Measurements from ENCODE around the gene SPTBN1.
A peak's percentile ranks its signal among the peaks of the same experiment; 100 is the strongest.

SPTBN1 gene

GRCh38 chr2:54534221-54534620, 78.1 kb downstream of the SPTBN1 start:
- no peak for DNase-seq

DNA sequence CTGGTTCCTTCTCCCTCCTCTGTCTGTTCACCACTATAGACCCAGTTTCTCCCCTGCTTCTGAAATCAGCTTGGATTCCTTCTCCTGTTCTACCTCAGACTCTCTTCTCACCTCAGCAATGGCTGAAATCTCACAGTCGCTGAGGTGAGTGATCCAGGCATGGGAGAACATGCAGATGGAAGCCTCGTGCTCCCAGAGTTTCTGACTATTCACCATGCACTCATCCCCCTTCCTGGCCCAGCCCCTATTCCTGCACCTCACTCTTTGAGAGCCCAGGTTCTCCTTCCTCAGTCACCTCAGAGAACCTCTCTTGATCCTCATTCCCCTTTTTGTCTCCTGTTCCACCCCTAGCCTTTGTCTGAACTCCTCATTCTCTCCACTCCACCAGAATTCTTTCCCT, 78.5 kb downstream of the SPTBN1 start:
- no peak for DNase-seq

DNA sequence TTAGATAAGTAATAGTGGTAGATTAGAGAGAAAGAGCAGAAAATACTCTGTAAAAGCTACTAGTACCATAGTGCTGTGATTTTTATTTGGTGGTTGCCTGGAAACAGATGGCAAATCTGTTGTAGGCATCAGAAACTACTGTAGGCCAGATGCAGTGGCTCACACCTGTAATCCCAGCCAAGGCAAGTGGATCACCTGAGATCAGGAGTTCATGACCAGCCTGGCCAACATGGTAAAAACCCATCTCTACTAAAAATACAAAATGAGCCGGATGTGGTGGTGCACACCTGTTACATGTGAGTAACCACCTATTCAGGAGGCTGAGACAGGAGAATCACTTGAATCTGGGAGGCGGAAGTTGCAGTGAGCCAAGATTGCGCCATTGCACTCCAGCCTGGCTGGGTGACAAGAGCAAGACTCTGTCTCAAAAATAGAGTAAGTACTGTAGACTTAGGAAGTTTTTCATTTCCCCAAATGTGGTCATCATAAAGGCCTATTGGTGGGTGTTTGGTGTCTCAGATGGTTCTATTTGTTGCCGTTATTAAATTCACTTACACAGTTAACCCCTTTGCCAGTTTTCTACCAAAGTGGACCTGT, 79.6 kb downstream of the SPTBN1 start:
- DNase-seq: no peak

DNA sequence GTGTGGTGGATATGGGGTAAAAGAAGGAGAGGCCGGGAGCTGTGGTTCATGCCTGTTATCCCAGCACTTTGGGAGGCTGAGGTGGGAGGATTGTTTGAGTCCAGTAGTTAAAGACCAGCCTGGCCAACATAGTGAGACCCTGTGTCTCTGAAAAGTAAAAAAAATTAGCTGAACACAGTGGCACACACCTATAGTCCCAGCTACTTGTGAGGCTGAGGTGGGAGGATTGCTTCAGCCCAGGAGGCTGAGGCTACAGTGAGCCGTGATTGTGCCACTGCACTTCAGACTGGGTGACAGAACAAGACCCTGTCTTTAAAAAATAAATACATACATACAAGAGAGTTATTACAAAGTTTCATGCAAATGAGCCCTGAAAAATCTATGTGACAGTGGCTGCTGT, 80.6 kb downstream of the SPTBN1 start:
- no peak for DNase-seq

- DNase-seq: no peak
These were observed 82.4 kb downstream of the SPTBN1 start for GRCh38 chr2:54538537-54538936.

GRCh38 chr2:54539683-54540082, 83.6 kb downstream of the SPTBN1 start:
- no peak for DNase-seq

- DNase-seq: no peak
These were observed 84.1 kb downstream of the SPTBN1 start for GRCh38 chr2:54540194-54540593.

DNA sequence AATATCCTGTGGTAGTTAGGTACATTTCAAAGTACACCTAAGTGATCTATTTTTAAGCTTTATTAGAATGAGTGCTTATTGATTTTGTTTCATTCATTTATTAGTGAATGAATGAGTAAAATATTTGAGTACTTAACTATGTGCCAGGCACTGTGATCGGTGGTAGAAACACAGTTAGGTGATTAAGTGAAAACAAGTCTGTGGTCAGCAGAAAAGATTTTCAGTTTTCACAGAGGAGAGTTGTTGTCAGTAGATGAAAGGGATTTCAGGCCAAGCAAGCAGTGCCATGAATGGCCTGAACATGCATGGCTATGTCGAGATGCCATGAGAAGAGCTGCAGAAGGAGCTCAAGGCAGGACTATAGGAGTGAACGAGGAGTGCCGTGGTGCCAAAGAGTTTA, 85.9 kb downstream of the SPTBN1 start:
- DNase-seq: no peak

DNA sequence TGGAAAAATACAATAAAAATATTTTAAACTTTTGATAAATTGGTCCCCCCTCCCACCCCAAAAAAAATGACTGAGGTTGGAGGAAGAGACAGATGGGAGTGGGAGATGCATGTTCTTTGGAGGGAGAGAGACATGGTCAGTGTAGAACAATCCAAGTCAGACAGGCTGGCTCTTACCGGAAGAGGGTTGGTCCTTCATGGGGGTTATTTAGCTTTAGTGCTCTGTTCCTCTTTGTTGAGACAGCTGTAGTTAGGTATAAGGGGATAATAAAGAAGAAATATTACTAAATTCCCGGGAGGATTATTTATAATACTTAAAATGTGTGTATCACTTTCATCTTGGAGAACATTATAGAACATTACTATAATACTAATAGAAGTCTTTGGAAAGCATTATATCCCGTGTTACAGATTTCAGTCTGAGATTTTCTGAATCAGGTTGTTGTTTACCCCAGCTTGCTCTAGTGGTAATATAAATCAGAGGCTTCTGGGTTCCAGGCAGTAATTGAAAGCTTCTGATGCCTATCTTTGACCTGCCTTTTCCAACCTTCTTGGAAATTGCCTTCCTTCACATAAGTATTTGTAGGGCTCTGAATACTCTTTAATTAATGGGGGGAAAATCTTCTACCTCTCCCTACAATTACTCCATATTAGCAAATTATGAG, 87.7 kb downstream of the SPTBN1 start:
- DNase-seq: no peak

GRCh38 chr2:54545702-54546450, 89.7 kb downstream of the SPTBN1 start:
- DNase-seq: no peak

DNA sequence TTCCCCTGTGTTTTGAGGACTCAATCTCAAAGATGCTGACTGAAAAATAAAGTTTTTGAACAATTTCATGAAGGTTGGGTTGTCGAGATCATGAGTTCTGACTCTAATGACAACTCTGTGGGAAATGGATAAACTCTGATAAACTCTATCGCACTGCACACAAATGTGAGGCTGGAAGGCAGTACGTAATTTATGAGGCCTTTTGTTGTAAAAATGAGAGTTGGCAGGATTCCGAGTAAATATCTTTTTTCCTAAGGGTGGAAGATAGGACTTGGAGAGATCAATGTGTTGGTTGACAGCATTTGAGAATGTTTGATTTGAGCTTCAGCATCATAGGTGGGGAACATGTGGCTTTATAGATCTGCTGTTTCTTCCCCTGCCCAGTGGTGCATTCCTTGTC, 90.4 kb downstream of the SPTBN1 start:
- no peak for DNase-seq

- DNase-seq: no peak
These were observed 91.0 kb downstream of the SPTBN1 start for GRCh38 chr2:54546923-54547720.

DNA sequence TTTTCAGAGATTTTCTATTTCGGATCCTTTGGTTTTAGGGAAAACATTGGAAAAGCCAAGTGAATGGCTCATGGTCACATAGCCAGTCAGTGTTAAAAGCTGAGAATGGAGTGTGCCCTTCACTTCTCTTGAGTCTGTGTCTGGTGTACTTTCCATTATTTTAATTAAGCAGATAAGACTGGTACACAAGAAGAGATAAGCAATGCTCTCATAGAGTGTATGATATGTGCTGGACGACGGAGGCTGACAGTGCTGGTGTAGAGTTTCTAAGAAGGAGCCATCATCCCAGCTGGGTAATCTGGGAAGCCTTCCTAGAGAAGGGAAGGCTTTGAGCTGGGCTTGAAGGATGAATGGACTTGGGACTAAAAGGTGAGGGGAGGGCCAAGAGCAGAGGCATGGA, 93.3 kb downstream of the SPTBN1 start:
- DNase-seq: no peak

DNA sequence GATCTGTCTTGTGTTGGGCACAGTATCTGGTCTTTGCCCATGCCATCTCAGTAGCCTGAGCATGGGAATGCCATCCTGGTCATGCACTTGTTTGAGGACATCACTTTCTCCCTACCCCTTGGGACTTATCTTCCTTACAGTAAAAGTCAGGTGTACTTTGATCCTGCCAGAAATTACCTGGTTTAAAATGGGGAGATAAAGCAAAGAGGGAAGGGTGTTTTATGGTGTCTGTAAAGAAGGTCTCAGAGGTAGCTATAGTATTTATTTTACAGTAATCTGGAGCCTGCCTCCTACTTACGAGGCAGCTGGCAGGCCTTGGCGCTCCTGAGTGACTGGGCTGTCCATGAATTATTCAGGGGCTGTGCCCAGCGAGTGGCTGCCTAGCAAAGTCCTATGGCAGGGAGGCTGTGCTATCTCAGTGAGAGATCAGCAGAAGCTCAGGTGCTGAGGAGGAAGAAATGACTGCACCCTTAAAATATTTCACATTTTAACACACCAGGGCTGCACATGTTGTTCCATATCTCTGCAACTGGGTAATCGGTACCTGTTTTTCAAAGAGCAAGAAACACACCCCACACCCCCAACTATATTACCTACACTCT, 93.9 kb downstream of the SPTBN1 start:
- peak in 1 of 2 experiments; percentile 11 for DNase-seq

GRCh38 chr2:54550547-54550946, 94.4 kb downstream of the SPTBN1 start:
- DNase-seq: no peak

GRCh38 chr2:54551123-54551756, 95.1 kb downstream of the SPTBN1 start:
- no peak for DNase-seq

DNA sequence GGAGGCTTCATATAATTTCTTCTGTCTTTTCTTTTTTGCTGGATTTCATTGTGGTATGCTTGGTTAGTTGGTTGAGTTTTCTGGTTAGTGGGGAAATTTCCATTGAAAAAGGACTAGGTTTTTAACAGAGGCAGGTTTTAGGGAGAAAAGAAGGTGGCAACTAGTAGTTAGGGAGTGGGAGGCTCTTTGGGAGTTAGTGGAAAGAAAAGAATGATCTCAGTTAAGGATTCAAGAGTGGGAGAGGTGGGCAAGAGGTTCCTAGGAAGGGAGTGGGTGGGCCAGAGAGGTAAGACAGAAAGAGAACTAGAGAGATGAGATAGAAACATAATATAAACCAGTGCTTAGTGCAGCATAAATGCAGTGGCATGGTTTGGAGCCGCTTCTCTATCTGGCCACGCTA, 96.9 kb downstream of the SPTBN1 start:
- no peak for DNase-seq

- DNase-seq: no peak
These were observed 97.6 kb downstream of the SPTBN1 start for GRCh38 chr2:54553775-54554174.

DNA sequence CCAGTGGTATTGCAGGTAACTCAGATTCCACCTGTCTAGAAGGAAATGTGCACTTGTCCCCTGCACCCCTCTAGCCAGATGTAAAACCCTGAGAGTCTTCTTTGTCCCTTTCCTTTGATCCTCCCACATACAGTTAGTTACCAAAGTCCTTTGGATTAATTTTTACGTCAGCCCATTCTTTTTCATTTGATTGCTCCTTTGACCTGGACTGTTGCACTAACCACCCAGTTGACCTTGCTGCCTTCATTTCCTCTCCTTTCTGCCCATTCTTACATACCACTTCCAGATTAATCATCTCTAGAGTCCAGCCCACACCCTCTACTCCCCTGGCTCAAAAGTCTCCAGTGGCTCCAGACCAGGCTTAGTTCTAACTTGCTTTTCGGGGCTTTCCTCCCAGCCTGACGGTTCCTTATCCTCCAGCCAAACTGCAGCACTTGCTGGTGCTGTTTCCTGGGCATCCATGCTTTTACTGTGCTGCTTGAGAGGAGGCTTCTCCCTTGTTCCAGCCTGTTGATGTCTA, 99.3 kb downstream of the SPTBN1 start:
- no peak for DNase-seq

DNA sequence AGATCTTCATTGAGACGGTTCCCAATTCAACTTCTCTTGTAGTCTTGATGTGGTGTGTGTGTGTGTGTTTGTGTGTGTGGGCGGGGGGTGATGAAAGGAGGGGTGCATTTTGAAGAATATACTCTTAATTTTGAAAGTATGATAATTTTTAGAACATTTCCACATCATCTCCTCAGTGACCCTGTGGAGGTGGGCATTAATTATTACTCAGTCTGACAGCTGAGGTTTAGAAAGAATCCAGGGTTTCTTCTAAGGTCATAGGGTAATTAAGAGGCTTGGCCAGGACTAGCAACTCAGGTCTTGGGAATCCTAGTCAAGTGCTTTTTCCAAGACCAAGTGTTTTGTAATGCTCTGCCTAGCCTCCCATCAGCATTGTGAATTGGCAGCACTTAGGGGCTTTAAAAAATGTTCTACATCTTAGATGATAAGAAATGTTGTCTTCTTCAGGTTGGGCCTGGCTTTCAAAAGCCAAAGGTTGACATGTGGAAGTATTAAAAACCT, 100.5 kb downstream of the SPTBN1 start:
- DNase-seq: no peak

- DNase-seq: no peak
These were observed 101.1 kb downstream of the SPTBN1 start for GRCh38 chr2:54557211-54557600.

DNA sequence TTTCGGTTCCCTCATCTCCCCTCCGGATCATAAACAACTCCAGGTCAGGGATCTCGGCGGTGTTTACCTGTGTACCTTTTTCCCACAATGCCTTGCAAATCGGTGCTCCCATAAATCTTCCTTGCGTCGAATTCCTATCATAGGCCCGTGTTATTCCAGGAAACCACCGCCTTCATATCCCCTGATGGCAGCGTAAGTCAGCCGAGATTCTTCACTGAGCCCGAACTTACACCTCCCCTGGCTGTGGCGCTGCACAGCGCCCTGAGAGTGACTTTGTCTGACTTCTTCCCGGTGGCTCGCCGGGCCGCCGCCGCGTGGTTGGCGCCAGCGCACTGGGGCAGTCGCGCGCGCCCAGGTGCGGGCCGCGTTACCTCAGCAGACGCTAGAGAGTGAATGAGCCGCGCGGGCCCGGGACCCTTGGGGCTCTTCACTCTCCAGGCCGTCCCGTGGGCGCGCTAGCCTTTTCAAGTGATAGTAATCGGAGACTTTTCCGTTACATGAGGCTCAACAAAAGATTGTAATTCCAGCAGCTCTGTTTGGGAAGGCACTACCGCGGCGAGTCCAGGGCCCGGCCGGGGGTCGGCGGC, 101.6 kb downstream of the SPTBN1 start:
- DNase-seq: peak; percentile 88 to 92
